GM12878 (cell line): Measurements from ENCODE around the gene DAAM1. TPM values are rescaled to one million over a fixed set of nuclear protein-coding genes. Genes with fewer than 3 reads are reported as not detected.

Experiments used
- CBFB ChIP-seq: IDR thresholded peaks from 2 replicates; pipeline ENCODE4 v1.6.1; 2016; ENCODE audit warnings: antibody characterized with exemption, low read depth
- CTCF ChIP-seq, 3 experiments: IDR thresholded peaks in 2 of 3; conservative IDR thresholded peaks in 1 of 3; 2 replicates each; pipeline ENCODE4 v1.5.1; 2011; ENCODE audit warnings: low read depth in 3 of 3, low read length in 3 of 3, mild to moderate bottlenecking in 3 of 3, control low read depth in 2 of 3, moderate library complexity in 2 of 3, inconsistent platforms in 1 of 3, mixed read lengths in 1 of 3; ENCODE audit not compliant: control insufficient read depth in 2 of 3, insufficient read depth in 1 of 3; ENCODE audit errors: extremely low read depth in 1 of 3
- FOS ChIP-seq: IDR thresholded peaks from 3 replicates; pipeline ENCODE4 v1.6.1; 2011; ENCODE audit warnings: borderline replicate concordance; ENCODE audit not compliant: insufficient read length; ENCODE audit errors: extremely low read depth
- FOXM1 ChIP-seq: IDR thresholded peaks from 2 replicates; pipeline ENCODE4 v1.6.1; 2012; ENCODE audit warnings: low read depth, mild to moderate bottlenecking, inconsistent platforms, low read length, moderate library complexity
- IKZF2 ChIP-seq, 2 experiments: fragments of 450-650 bp; IDR thresholded peaks; 2 replicates each; pipeline ENCODE4 v1.6.1; 2017; ENCODE audit warnings: mild to moderate bottlenecking in 2 of 2, moderate library complexity in 2 of 2
- NBN ChIP-seq: fragments of 450-650 bp; IDR thresholded peaks from 2 replicates; pipeline ENCODE4 v1.6.1; 2016
- RAD21 ChIP-seq: IDR thresholded peaks from 2 replicates; pipeline ENCODE4 v1.6.1; 2011; ENCODE audit warnings: mild to moderate bottlenecking, low read depth, low read length, moderate library complexity; ENCODE audit not compliant: insufficient read depth
- SREBF1 ChIP-seq: IDR thresholded peaks from 2 replicates; pipeline ENCODE4 v1.6.1; 2012; ENCODE audit warnings: mild to moderate bottlenecking, low read length
- ZBTB40 ChIP-seq: fragments of 450-650 bp; IDR thresholded peaks from 2 replicates; pipeline ENCODE4 v1.6.1; 2016; ENCODE audit warnings: mild to moderate bottlenecking, moderate library complexity, borderline replicate concordance
- polyA plus RNA-seq, 11 experiments: library from polyadenylated mRNA; depleted of rRNA in 4 of 11; unstranded in 6 of 11; stranded (reverse) in 5 of 11; fragments of >200 nt; fragmentation: Nextera tagmentation in 4 of 11; fragmentation: Illumina TruSeq in 1 of 11; extraction: Ambion mirVana in 4 of 11; extraction: Trizol in 1 of 11; gene quantifications; 1 replicate in 1 of 11; 2 replicates in 10 of 11; pipeline versions ENCODE4 v1.2.1 to v1.2.3, GENCODE V29; 2011 to 2016; ENCODE audit warnings: inconsistent platforms in 2 of 11, missing spikeins in 2 of 11, low read depth in 1 of 11
- total RNA-seq, 4 experiments: library from RNA; depleted of rRNA in 3 of 4; stranded (reverse); fragments of >200 nt in 3 of 4; fragmentation: Illumina TruSeq in 1 of 4; extraction: Trizol in 1 of 4; gene quantifications; 2 replicates each; pipeline versions ENCODE4 v1.2.1 to v1.2.3, GENCODE V29; 2013 to 2021
- TF ChIP-seq, protein P1 (sequence below): IDR thresholded peaks from 2 replicates; pipeline ENCODE4 v1.6.1; 2011; ENCODE audit warnings: low read depth, low read length, improper control_type of control experiment, borderline replicate concordance
- TF ChIP-seq, protein P2 (sequence below): IDR thresholded peaks from 2 replicates; pipeline ENCODE4 v1.6.1; 2012; ENCODE audit warnings: low read depth, low read length, improper control_type of control experiment

The DAAM1 gene
- total and polyA plus RNA-seq, 10 of the 15 experiments (the other 5 are each of a cell fraction or from before 2014, with no cell fraction given): 13.8 to 32.4 (median 24.2) TPM

- no peak for TF ChIP-seq ZBTB40
- no peak for TF ChIP-seq CBFB
- TF ChIP-seq, protein P1, sequence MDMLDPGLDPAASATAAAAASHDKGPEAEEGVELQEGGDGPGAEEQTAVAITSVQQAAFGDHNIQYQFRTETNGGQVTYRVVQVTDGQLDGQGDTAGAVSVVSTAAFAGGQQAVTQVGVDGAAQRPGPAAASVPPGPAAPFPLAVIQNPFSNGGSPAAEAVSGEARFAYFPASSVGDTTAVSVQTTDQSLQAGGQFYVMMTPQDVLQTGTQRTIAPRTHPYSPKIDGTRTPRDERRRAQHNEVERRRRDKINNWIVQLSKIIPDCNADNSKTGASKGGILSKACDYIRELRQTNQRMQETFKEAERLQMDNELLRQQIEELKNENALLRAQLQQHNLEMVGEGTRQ: no peak
- no peak for TF ChIP-seq FOXM1
- no peak for TF ChIP-seq CTCF (IDR thresholded peaks at IDR 0.05 in 2 of 3, conservative IDR thresholded peaks at IDR 0.05 in 1 of 3; ENCODE audit: control insufficient read depth in 2 of 3, extremely low read depth in 1 of 3, insufficient read depth in 1 of 3, low read depth in 3 of 3, low read length in 3 of 3)
- no peak for TF ChIP-seq RAD21
- no peak for TF ChIP-seq FOS
- no peak for TF ChIP-seq SREBF1
- TF ChIP-seq IKZF2 (IDR thresholded peaks at IDR 0.05): no peak
- TF ChIP-seq, protein P2, sequence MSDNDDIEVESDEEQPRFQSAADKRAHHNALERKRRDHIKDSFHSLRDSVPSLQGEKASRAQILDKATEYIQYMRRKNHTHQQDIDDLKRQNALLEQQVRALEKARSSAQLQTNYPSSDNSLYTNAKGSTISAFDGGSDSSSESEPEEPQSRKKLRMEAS: no peak
- TF ChIP-seq NBN: no peak
Observed at GRCh38 chr14:59362513-59362912, 174.0 kb downstream of the DAAM1 start (continued).
